Measurements from ENCODE around the gene DAB2IP. TPM values are rescaled to one million over a fixed set of nuclear protein-coding genes. Genes with fewer than 3 reads are reported as not detected.

The DAB2IP gene
- total RNA-seq, 1 donor from 2014 or later: 41.7 TPM

GRCh38 chr9:121708768-121709488, 57.5 kb downstream of the DAB2IP start:
- FAIRE-seq (no peak), DNase-seq (ENCODE audit: low read depth) (no peak)
- Histone ChIP-seq H3K9me3 (ENCODE audit: insufficient read depth, low read depth, low read length) (no peaks in the 10 kb centered on the region), H3K79me2 (ENCODE audit: insufficient read depth, low read length) (peaks cover 94% of the 10 kb centered on the region), H3K36me3 (ENCODE audit: insufficient read depth, low read length) (no peaks in the 10 kb centered on the region), H3K4me1 (ENCODE audit: insufficient read depth, low read length) (no peaks in the 10 kb centered on the region), H3K4me2 (ENCODE audit: low read length) (no peak overlapping the region), H3K27me3 (ENCODE audit: insufficient read depth, low read length) (no peaks in the 10 kb centered on the region), H3K27ac (ENCODE audit: low read depth, low read length) (no peak overlapping the region), H3K9ac (ENCODE audit: low read length) (no peak overlapping the region), H3K4me3 (ENCODE audit: insufficient read depth, low read depth, low read length) (no peak overlapping the region), H4K20me1 (ENCODE audit: insufficient read depth, low read length) (peaks cover 100% of the 10 kb centered on the region), H2AFZ (ENCODE audit: low read depth, low read length) (no peak overlapping the region)
- Mint-ChIP-seq H3K27ac (ENCODE audit: unreplicated experiment) (no peak overlapping the region), H3K27me3 (ENCODE audit: low read depth, unreplicated experiment) (no peaks in the 10 kb centered on the region), H3K36me3 (ENCODE audit: low read depth, unreplicated experiment) (peaks cover 15% of the 10 kb centered on the region), H3K4me3 (ENCODE audit: unreplicated experiment) (no peak overlapping the region), H3K9me3 (ENCODE audit: unreplicated experiment) (no peaks in the 10 kb centered on the region), H3K4me1 (ENCODE audit: low read depth, unreplicated experiment) (peaks cover 8% of the 10 kb centered on the region)
- no peak for TF ChIP-seq EZH2 (IDR thresholded peaks at IDR 0.05; ENCODE audit: insufficient read depth, low read length)
- TF ChIP-seq, protein P1, sequence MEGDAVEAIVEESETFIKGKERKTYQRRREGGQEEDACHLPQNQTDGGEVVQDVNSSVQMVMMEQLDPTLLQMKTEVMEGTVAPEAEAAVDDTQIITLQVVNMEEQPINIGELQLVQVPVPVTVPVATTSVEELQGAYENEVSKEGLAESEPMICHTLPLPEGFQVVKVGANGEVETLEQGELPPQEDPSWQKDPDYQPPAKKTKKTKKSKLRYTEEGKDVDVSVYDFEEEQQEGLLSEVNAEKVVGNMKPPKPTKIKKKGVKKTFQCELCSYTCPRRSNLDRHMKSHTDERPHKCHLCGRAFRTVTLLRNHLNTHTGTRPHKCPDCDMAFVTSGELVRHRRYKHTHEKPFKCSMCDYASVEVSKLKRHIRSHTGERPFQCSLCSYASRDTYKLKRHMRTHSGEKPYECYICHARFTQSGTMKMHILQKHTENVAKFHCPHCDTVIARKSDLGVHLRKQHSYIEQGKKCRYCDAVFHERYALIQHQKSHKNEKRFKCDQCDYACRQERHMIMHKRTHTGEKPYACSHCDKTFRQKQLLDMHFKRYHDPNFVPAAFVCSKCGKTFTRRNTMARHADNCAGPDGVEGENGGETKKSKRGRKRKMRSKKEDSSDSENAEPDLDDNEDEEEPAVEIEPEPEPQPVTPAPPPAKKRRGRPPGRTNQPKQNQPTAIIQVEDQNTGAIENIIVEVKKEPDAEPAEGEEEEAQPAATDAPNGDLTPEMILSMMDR (IDR thresholded peaks at IDR 0.05; ENCODE audit: insufficient read depth, low read depth, low read length): no peak

GRCh38 chr9:121709798-121710197, 58.4 kb downstream of the DAB2IP start:
- H3K4me2 ChIP-seq (ENCODE audit: low read length): no peak overlapping the region
- peaks cover 100% of the 10 kb centered on the region for H4K20me1 ChIP-seq (ENCODE audit: insufficient read depth, low read length)
- Mint-ChIP-seq H3K4me3 (ENCODE audit: unreplicated experiment) (no peak overlapping the region), H3K4me1 (ENCODE audit: low read depth, unreplicated experiment) (peaks cover 7% of the 10 kb centered on the region), H3K27ac (ENCODE audit: unreplicated experiment) (no peak overlapping the region), H3K9me3 (ENCODE audit: unreplicated experiment) (no peaks in the 10 kb centered on the region), H3K36me3 (ENCODE audit: low read depth, unreplicated experiment) (peaks cover 19% of the 10 kb centered on the region), H3K27me3 (ENCODE audit: low read depth, unreplicated experiment) (no peaks in the 10 kb centered on the region)
- no peaks in the 10 kb centered on the region for H3K4me1 ChIP-seq (ENCODE audit: insufficient read depth, low read length)
- H3K27me3 ChIP-seq (ENCODE audit: insufficient read depth, low read length): no peaks in the 10 kb centered on the region
- H3K9ac ChIP-seq (ENCODE audit: low read length): no peak overlapping the region
- no peak overlapping the region for H2AFZ ChIP-seq (ENCODE audit: low read depth, low read length)
- no peaks in the 10 kb centered on the region for H3K9me3 ChIP-seq (ENCODE audit: insufficient read depth, low read depth, low read length)
- no peaks in the 10 kb centered on the region for H3K36me3 ChIP-seq (ENCODE audit: insufficient read depth, low read length)
- peaks cover 93% of the 10 kb centered on the region for H3K79me2 ChIP-seq (ENCODE audit: insufficient read depth, low read length)
- no peak overlapping the region for H3K27ac ChIP-seq (ENCODE audit: low read depth, low read length)
- DNase-seq (ENCODE audit: low read depth): no peak
- FAIRE-seq: no peak
- TF ChIP-seq EZH2 (IDR thresholded peaks at IDR 0.05; ENCODE audit: insufficient read depth, low read length): no peak
- TF ChIP-seq, protein P1 (IDR thresholded peaks at IDR 0.05; ENCODE audit: insufficient read depth, low read depth, low read length): no peak
- H3K4me3 ChIP-seq (ENCODE audit: insufficient read depth, low read depth, low read length): no peak overlapping the region

- H3K4me1 ChIP-seq (ENCODE audit: insufficient read depth, low read length): no peaks in the 10 kb centered on the region
- no peak overlapping the region for H3K4me2 ChIP-seq (ENCODE audit: low read length)
- no peak overlapping the region for H3K4me3 ChIP-seq (ENCODE audit: insufficient read depth, low read depth, low read length)
- H3K9ac ChIP-seq (ENCODE audit: low read length): no peak overlapping the region
- FAIRE-seq (no peak), DNase-seq (ENCODE audit: low read depth) (no peak)
- no peaks in the 10 kb centered on the region for H3K9me3 ChIP-seq (ENCODE audit: insufficient read depth, low read depth, low read length)
- H3K79me2 ChIP-seq (ENCODE audit: insufficient read depth, low read length): peaks cover 87% of the 10 kb centered on the region
- Mint-ChIP-seq H3K27me3 (ENCODE audit: low read depth, unreplicated experiment) (no peaks in the 10 kb centered on the region), H3K36me3 (ENCODE audit: low read depth, unreplicated experiment) (peaks cover 21% of the 10 kb centered on the region), H3K9me3 (ENCODE audit: unreplicated experiment) (no peaks in the 10 kb centered on the region), H3K27ac (ENCODE audit: unreplicated experiment) (no peak overlapping the region), H3K4me1 (ENCODE audit: low read depth, unreplicated experiment) (peaks cover 7% of the 10 kb centered on the region), H3K4me3 (ENCODE audit: unreplicated experiment) (no peak overlapping the region)
- H4K20me1 ChIP-seq (ENCODE audit: insufficient read depth, low read length): peaks cover 96% of the 10 kb centered on the region
- H3K36me3 ChIP-seq (ENCODE audit: insufficient read depth, low read length): no peaks in the 10 kb centered on the region
- H3K27ac ChIP-seq (ENCODE audit: low read depth, low read length): no peak overlapping the region
- H3K27me3 ChIP-seq (ENCODE audit: insufficient read depth, low read length): no peaks in the 10 kb centered on the region
- no peak overlapping the region for H2AFZ ChIP-seq (ENCODE audit: low read depth, low read length)
- TF ChIP-seq, protein P1 (IDR thresholded peaks at IDR 0.05; ENCODE audit: insufficient read depth, low read depth, low read length): no peak
- TF ChIP-seq EZH2 (IDR thresholded peaks at IDR 0.05; ENCODE audit: insufficient read depth, low read length): no peak
Observed at GRCh38 chr9:121711281-121711680, 59.8 kb downstream of the DAB2IP start.
